Uterus (tissue), 2 donors: ENCODE measurements around the gene FZD7.

Source experiments
- CTCF ChIP-seq, 4 experiments: fragments of 200-600 bp in 2 of 4; fragments of 450-650 bp in 2 of 4; sonication (generic) in 2 of 4; IDR thresholded peaks; one replicate each; pipeline ENCODE4 v1.5.1; 2016 to 2019; ENCODE audit warnings: antibody characterized with exemption in 4 of 4, mild to moderate bottlenecking in 2 of 4, moderate library complexity in 1 of 4
- POLR2A ChIP-seq, 2 donors: fragments of 450-650 bp; IDR thresholded peaks; one replicate each; pipeline ENCODE4 v1.6.1; 2016; ENCODE audit warnings: antibody characterized with exemption in 2 of 2, mild to moderate bottlenecking in 1 of 2, moderate library complexity in 1 of 2

- TF ChIP-seq CTCF (IDR thresholded peaks at IDR 0.05) (no peak), POLR2A (IDR thresholded peaks at IDR 0.05) (no peak)
These were observed 7.1 kb upstream of the FZD7 start for GRCh38 chr2:202026507-202026906.
